Measurements from ENCODE around the gene EIF4EBP2.
A peak's percentile ranks its signal among the peaks of the same experiment; 100 is the strongest.

EIF4EBP2 gene

DNA sequence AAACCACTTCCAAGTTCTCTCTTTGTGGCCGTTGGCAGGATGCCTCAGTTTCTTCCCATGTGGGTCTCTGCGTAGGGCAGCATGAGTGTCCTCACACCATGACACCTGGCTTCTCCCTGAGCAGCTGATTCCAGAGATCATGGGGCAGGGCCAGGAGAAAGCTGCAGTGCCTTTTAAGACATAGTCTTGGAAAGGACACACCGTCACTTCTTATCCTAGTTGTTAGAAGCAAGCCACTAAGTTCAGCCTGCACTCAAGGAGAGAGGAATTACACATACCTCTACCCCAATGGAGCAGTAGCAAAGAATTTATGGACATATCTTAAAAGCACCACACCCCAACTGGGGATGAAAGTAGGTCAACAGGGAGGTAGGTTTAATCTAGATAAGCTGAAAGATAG, 21.2 kb downstream of the EIF4EBP2 start:
- no peaks in the 10 kb centered on the region for H3K36me3 ChIP-seq (ENCODE audit: control insufficient read depth, insufficient read depth, low read length)
- H3K4me3 ChIP-seq (ENCODE audit: low read depth, low read length): no peak overlapping the region

DNA sequence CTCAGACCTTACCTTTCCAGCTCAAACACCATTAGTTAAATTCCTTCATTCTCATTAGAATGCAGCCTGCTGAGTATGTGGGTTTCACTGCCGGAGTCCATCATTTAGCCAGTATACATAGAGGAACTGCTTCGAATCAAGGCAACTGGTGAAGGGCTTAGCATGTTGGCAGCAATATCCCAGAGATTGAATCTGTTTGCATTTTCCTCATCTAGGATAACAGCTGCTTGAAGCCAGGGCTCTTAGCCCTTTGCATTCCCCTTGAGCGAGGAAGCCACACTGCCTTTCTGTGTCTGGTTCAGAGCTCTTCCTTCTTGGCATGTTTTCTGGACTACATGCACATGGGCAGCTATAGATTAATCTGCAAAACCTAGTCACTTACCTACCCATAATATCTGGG, 22.9 kb downstream of the EIF4EBP2 start:
- Histone ChIP-seq H3K36me3 (ENCODE audit: control insufficient read depth, insufficient read depth, low read length) (no peaks in the 10 kb centered on the region), H3K79me2 (no peaks in the 10 kb centered on the region), H3K9ac (no peak overlapping the region), H3K4me1 (peaks cover 14% of the 10 kb centered on the region), H3K9me3 (ENCODE audit: control insufficient read depth, low read length) (no peaks in the 10 kb centered on the region), H3K4me3 (ENCODE audit: low read depth, low read length) (no peak overlapping the region), H3K27ac (no peak overlapping the region), H3K27me3 (ENCODE audit: control insufficient read depth, insufficient read depth, low read length) (no peaks in the 10 kb centered on the region), H2AFZ (no peak overlapping the region), H3K4me2 (ENCODE audit: low read length) (no peak overlapping the region)
- TF ChIP-seq, protein P1, sequence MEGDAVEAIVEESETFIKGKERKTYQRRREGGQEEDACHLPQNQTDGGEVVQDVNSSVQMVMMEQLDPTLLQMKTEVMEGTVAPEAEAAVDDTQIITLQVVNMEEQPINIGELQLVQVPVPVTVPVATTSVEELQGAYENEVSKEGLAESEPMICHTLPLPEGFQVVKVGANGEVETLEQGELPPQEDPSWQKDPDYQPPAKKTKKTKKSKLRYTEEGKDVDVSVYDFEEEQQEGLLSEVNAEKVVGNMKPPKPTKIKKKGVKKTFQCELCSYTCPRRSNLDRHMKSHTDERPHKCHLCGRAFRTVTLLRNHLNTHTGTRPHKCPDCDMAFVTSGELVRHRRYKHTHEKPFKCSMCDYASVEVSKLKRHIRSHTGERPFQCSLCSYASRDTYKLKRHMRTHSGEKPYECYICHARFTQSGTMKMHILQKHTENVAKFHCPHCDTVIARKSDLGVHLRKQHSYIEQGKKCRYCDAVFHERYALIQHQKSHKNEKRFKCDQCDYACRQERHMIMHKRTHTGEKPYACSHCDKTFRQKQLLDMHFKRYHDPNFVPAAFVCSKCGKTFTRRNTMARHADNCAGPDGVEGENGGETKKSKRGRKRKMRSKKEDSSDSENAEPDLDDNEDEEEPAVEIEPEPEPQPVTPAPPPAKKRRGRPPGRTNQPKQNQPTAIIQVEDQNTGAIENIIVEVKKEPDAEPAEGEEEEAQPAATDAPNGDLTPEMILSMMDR (IDR thresholded peaks at IDR 0.05): no peak

More for the DNA sequence above, 21.2 kb downstream of the EIF4EBP2 start:
- no peak overlapping the region for H3K27ac ChIP-seq
- no peaks in the 10 kb centered on the region for H3K9me3 ChIP-seq (ENCODE audit: control insufficient read depth, low read length)
- H3K27me3 ChIP-seq (ENCODE audit: control insufficient read depth, insufficient read depth, low read length): no peaks in the 10 kb centered on the region
- peaks cover 5% of the 10 kb centered on the region for H3K4me1 ChIP-seq
- H3K79me2 ChIP-seq: no peaks in the 10 kb centered on the region
- H3K9ac ChIP-seq: no peak overlapping the region
- TF ChIP-seq, protein P1 (IDR thresholded peaks at IDR 0.05): no peak
- H3K4me2 ChIP-seq (ENCODE audit: low read length): no peak overlapping the region
- H2AFZ ChIP-seq: no peak overlapping the region

DNA sequence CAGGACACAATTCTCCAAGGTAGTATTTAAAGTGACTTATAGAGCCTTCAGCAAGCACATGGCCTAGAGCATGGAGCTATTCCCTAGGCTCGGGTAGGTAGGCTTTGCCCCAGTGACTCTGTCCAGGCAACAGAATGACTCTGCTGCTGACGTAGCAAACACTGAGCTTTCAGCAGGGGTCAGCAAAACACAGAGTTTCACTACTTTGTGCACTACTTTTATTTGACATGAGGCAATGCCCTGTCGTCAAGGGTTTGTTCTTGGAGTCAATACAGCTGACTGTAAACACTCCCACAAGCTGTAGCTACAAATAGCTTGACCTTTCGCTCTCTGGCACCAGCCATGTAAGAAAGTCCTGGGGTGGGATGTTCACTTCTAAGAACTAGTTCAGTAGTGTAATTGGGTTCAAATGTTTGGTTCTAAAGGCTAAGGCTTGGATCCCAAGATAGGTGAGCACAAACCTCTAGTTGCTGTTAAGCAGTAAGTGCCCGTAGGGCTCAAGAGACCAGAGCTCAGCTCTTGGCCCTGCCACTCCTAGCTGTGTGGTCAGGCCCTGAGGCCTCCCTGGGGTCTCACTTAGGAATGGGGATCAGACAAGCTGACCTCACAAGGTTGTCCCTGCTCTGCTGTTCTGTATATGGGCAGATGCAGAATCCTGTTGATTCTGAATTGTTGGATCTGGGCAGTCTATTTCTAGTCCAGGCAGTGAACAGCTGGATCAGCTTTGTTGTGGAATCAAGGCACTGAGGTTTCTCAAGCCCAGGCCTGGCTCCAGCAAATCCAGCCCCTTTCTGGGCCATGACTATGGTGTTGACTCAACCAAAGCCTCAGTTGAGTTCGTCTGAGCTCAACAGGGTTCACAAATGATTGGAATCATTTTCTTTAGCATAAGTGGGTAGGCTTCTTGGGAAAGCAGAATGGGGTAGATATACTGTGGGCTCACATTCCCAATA, 26.8 kb downstream of the EIF4EBP2 start:
- TF ChIP-seq, protein P1 (IDR thresholded peaks at IDR 0.05): no peak
- Histone ChIP-seq H3K4me2 (ENCODE audit: low read length) (no peak overlapping the region), H2AFZ (no peak overlapping the region), H3K27me3 (ENCODE audit: control insufficient read depth, insufficient read depth, low read length) (no peaks in the 10 kb centered on the region), H3K36me3 (ENCODE audit: control insufficient read depth, insufficient read depth, low read length) (no peaks in the 10 kb centered on the region), H3K4me3 (ENCODE audit: low read depth, low read length) (no peak overlapping the region), H3K79me2 (no peaks in the 10 kb centered on the region), H3K9ac (no peak overlapping the region), H3K9me3 (ENCODE audit: control insufficient read depth, low read length) (no peaks in the 10 kb centered on the region), H3K4me1 (peaks cover 10% of the 10 kb centered on the region), H3K27ac (peak overlapping the region; percentile 62)

DNA sequence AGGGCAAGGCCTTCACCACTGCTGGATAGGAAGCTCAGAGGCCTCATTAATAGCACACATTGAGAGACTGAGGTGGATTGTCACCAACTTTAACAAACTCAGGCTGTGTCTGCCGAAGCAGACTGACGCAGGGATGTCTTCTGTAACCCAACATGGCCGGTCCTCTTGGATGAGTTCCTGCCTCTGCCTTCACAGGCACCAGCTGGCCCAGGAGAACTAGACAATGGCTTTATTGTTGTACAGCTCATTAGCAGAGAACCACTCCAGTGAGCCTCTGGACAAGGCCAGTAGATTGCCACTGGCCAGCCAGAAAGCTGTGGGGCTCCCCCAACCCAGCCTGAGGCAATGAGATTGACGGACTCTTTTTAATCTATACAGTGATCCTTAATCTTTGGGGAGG, 28.2 kb downstream of the EIF4EBP2 start:
- TF ChIP-seq, protein P1 (IDR thresholded peaks at IDR 0.05): no peak
- no peak overlapping the region for H3K4me2 ChIP-seq (ENCODE audit: low read length)
- no peaks in the 10 kb centered on the region for H3K79me2 ChIP-seq
- no peaks in the 10 kb centered on the region for H3K36me3 ChIP-seq (ENCODE audit: control insufficient read depth, insufficient read depth, low read length)
- no peak overlapping the region for H2AFZ ChIP-seq
- no peak overlapping the region for H3K27ac ChIP-seq
- no peak overlapping the region for H3K4me3 ChIP-seq (ENCODE audit: low read depth, low read length)
- H3K27me3 ChIP-seq (ENCODE audit: control insufficient read depth, insufficient read depth, low read length): no peaks in the 10 kb centered on the region
- no peaks in the 10 kb centered on the region for H3K9me3 ChIP-seq (ENCODE audit: control insufficient read depth, low read length)
- H3K9ac ChIP-seq: no peak overlapping the region
- H3K4me1 ChIP-seq: peaks cover 10% of the 10 kb centered on the region
